Activated CD8-positive, alpha-beta memory T cell treated with anti-CD3 and anti-CD28 coated beads, Interleukin-2, amount 10 ng/mL, durations not matched to agents 7 days and 5 days (primary cell): Measurements from ENCODE around the gene DAPK2. TPM values are rescaled to one million over a fixed set of nuclear protein-coding genes. Genes with fewer than 3 reads are reported as not detected.

Experiments used
- ATAC-seq: fragments of 150-1000 bp; cut with Tn5 transposase; one replicate; pipeline ENCODE4 v1.10.0; 2021; ENCODE audit warnings: moderate library complexity
- CTCF ChIA-PET: fragments of 350-600 bp; sonication (Branson Sonifier 250); formaldehyde crosslinking; loops from one replicate; lab custom pipeline; 2021; ENCODE audit warnings: antibody characterized with exemption; lab: Charles Lee
- DNase-seq: peaks from one replicate; pipeline ENCODE4 v3.0.0-alpha.2; 2020
- H3K27ac Mint-ChIP-seq: one replicate; pipeline ENCODE4 v1.8.0; 2021; ENCODE audit warnings: mild to moderate bottlenecking, mixed read lengths
- H3K27me3 Mint-ChIP-seq: one replicate; pipeline ENCODE4 v1.8.0; 2021; ENCODE audit warnings: mixed read lengths
- H3K36me3 Mint-ChIP-seq: one replicate; pipeline ENCODE4 v1.8.0; 2021; ENCODE audit warnings: mild to moderate bottlenecking, mixed read lengths
- H3K4me1 Mint-ChIP-seq: one replicate; pipeline ENCODE4 v1.8.0; 2021; ENCODE audit warnings: mixed read lengths
- H3K4me3 Mint-ChIP-seq: one replicate; pipeline ENCODE4 v1.8.0; 2021; ENCODE audit warnings: mild to moderate bottlenecking, moderate library complexity, mixed read lengths
- H3K9me3 Mint-ChIP-seq: one replicate; pipeline ENCODE4 v1.8.0; 2022; ENCODE audit warnings: low read depth, mixed read lengths
- total RNA-seq, 2 experiments: library from RNA; stranded (reverse); gene quantifications; one replicate each; pipeline ENCODE4 v1.2.3, GENCODE V29; 2021

Gene DAPK2
- total RNA-seq, 2 experiments from 2014 or later, result 14.1 to 15.0 TPM

DNA sequence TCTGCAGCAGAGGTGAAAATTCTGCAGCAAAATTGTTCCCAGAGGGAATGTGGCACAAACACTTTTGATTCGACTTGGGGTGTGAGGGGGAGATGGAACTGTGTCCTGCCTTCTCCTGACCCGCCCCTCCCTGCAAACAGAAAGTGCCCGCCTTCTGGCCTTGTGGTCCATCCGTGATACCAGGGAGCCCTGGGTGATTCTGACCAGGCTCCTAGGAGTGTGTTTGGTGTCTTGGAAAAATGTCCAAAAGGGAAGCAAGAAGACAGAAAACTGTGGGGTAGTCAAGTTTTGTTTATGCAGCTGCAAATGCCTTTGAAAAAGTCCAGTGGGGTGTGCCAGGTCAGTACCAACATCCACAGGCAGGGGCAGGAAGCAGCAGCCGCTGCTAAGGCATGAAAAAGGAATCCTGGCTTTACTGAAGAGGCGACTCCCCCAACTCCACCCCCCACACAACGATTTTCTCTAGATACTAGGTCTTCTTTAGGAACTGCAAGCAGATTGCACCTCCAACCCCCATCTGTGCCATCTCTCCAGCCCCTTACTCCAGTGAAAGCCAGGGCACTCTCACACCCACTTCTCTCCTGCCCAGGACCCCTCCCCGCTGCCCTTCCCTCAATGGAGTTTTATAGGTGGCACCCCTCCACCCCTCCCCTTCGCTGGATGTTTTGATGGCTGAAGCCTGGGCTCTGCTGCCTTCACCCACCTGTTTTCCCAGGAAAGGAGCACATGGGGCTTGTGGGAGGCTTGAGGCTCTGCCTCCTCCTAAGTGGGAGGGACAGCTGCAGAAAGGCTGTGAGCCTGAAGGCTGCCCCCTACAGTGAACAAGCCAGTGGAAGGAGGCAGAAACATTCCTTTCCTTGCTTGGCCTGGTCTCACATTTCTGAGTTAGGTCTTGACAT, 130.2 kb downstream of the DAPK2 start:
- Mint-ChIP-seq H3K9me3 (no peaks in the 10 kb centered on the region), H3K36me3 (no peaks in the 10 kb centered on the region), H3K4me1 (peaks cover 13% of the 10 kb centered on the region), H3K4me3 (no peak overlapping the region), H3K27me3 (no peaks in the 10 kb centered on the region), H3K27ac (no peak overlapping the region)
- ATAC-seq (no peak), DNase-seq (no peak)
- CTCF ChIA-PET, result interaction anchor here (1.4 kb wide), 1 partner anchor 29 kb away, joined by 5 read pairs; no protein-coding TSS in a partner anchor

DNA sequence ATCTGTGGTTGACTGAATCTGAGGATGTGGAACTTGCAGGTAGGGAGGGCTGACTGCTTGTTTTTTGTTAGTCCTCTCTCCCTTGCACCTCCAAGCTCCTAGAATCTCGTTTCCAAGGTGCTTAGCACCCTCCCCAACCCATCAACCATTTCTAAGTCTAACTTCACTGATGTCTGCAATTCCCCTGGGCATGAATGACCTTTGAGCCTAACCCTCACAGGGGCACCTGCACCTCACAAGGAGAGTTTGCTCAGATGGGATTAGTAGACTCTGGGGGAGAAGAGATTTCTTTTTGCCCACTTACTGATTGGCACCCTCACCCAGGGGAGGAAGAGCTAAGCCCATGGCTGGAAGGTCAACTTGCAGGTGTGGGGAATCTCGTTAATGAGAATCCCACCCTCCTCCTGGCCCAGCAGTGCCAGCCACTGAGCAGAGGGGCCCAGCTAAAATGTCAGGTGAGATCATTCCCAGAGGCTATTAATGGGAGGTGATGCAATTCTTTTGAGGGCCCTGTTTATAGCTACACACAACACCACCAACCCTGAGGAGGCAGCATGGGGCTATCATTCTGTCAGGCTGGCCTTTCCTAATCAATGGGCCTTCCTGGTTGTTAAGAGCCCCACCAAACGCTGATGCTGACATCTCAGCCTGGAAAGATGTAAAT, 130.9 kb downstream of the DAPK2 start:
- H3K4me1 Mint-ChIP-seq, result peaks cover 6% of the 10 kb centered on the region
- H3K4me3 Mint-ChIP-seq, result no peak overlapping the region
- ATAC-seq (no peak), DNase-seq (no peak)
- H3K9me3 Mint-ChIP-seq, result no peaks in the 10 kb centered on the region
- H3K27ac Mint-ChIP-seq, result no peak overlapping the region
- H3K27me3 Mint-ChIP-seq, result no peaks in the 10 kb centered on the region
- CTCF ChIA-PET, result interaction anchor here (1.4 kb wide), 1 partner anchor 30 kb away, joined by 5 read pairs; no protein-coding TSS in a partner anchor
- no peaks in the 10 kb centered on the region for H3K36me3 Mint-ChIP-seq

DNA sequence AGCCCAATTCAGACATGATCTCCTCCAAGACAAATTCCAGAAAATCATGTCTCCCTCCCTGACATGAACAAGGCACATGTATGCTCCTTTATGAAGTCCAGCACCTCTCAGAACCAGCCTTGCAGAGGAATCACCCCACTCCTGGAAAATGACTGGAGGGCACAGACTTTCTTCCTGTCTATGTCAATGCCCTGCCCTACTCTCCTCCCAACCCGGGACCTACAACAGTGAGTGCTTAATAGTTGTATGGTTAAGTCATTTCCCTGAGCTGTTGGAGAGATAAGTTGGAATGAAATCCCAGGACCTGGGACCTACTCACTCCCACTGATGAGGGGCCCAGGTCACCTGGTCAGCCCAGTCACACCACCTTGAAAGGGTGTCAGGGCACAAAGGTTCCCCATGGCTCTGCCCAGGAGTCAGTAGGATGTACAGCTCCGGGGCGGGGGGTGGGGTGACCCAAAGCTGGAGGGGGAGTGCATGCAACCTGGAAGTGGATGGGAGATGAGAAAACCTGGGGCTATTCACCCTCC, 132.4 kb downstream of the DAPK2 start:
- Mint-ChIP-seq H3K27me3 (no peaks in the 10 kb centered on the region), H3K4me1 (no peaks in the 10 kb centered on the region), H3K4me3 (no peak overlapping the region), H3K9me3 (no peaks in the 10 kb centered on the region), H3K27ac (no peak overlapping the region), H3K36me3 (no peaks in the 10 kb centered on the region)
- DNase-seq (no peak), ATAC-seq (no peak)
- CTCF ChIA-PET, result interaction anchor here (2.0 kb wide), 1 partner anchor 22 kb away, joined by 5 read pairs; no protein-coding TSS in a partner anchor

DNA sequence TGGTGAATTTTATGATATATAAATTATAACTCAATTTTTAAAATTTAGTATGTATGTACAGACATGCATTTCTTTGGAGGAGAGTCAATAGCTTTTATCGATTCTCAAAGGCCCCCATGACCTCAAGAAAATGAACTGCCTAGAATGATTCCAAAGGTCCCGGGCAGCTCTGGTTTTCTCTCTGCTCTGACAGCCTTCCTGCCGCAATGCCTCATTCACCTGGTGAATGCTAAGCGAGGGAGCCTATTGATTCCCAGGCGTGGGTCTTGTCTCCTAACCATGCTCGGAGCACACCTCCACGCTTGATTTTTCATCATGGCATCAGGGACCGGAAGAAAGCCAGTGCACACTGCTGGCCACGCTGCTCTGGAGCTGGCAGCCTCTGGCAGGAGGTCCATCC, 132.9 kb downstream of the DAPK2 start:
- no peak overlapping the region for H3K4me3 Mint-ChIP-seq
- H3K36me3 Mint-ChIP-seq, result no peaks in the 10 kb centered on the region
- CTCF ChIA-PET, result interaction anchor here (0.9 to 2.0 kb wide), 6 partner anchors 9 to 132 kb away, joined by 3 to 5 read pairs (median 4); no protein-coding TSS in a partner anchor
- H3K4me1 Mint-ChIP-seq, result no peaks in the 10 kb centered on the region
- H3K27ac Mint-ChIP-seq, result no peak overlapping the region
- no peak for DNase-seq
- H3K27me3 Mint-ChIP-seq, result no peaks in the 10 kb centered on the region
- ATAC-seq, result no peak
- no peaks in the 10 kb centered on the region for H3K9me3 Mint-ChIP-seq

DNA sequence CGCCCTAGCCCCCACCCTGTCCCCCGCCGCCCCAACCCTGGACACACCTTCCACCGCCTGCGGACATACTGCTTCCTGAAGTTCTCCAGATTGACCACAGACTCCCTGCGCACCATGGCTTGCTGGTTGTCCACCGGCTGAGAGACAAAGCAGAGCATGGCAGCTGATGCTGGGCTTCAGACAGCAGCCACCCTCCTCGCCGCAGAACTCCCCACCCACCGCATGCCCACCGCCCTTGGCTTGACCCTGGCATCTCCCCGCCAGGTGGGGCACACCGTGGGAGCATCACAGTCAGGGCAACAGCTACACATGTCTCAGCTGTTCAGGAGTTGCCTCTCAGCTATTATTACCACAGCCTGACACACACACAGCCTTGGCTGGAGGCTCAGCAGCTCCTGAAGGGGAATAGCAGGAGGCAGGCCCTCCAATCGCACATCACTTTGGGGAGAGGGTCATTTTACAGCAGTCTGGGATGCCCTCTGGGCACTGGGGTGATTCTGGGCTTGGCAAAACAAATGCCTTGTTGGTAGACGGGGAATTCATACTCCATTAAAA, 134.1 kb downstream of the DAPK2 start:
- peaks cover 1% of the 10 kb centered on the region for H3K36me3 Mint-ChIP-seq
- H3K4me3 Mint-ChIP-seq, result no peak overlapping the region
- peaks cover under 1% of the 10 kb centered on the region for H3K4me1 Mint-ChIP-seq
- DNase-seq (no peak), ATAC-seq (no peak)
- no peaks in the 10 kb centered on the region for H3K9me3 Mint-ChIP-seq
- no peak overlapping the region for H3K27ac Mint-ChIP-seq
- CTCF ChIA-PET, result interaction anchor here (0.7 to 2.0 kb wide), 8 partner anchors 8 to 241 kb away, joined by 3 to 9 read pairs (median 4); partner anchors contain the start of gene DAPK2
- no peaks in the 10 kb centered on the region for H3K27me3 Mint-ChIP-seq

DNA sequence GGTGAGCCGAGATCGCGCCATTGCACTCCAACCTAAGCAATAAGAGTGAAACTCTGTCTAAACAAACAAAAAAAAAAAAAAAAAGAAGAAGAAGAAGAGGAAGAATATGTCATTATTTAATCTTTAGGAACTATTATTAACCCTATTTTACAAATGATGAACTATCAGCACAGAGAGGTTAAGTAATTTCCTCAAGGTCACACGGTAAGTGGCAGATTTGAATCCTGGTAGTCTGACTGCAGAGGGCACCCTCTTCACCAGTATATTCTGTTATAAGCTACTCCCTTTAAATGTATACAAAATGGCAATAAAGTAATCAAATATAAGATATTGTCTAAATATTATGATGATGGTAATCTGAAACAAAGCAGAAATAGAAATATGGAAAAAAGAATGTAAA, 135.1 kb downstream of the DAPK2 start:
- Mint-ChIP-seq H3K4me3 (no peak overlapping the region), H3K27ac (no peak overlapping the region), H3K36me3 (peaks cover 4% of the 10 kb centered on the region), H3K27me3 (no peaks in the 10 kb centered on the region), H3K4me1 (peaks cover 10% of the 10 kb centered on the region), H3K9me3 (no peaks in the 10 kb centered on the region)
- DNase-seq, result no peak
- ATAC-seq, result no peak
- CTCF ChIA-PET, result interaction anchor here (1.1 to 1.8 kb wide), 3 partner anchors 12 to 156 kb away, joined by 3 to 9 read pairs (median 6); partner anchors contain the start of gene DAPK2

DNA sequence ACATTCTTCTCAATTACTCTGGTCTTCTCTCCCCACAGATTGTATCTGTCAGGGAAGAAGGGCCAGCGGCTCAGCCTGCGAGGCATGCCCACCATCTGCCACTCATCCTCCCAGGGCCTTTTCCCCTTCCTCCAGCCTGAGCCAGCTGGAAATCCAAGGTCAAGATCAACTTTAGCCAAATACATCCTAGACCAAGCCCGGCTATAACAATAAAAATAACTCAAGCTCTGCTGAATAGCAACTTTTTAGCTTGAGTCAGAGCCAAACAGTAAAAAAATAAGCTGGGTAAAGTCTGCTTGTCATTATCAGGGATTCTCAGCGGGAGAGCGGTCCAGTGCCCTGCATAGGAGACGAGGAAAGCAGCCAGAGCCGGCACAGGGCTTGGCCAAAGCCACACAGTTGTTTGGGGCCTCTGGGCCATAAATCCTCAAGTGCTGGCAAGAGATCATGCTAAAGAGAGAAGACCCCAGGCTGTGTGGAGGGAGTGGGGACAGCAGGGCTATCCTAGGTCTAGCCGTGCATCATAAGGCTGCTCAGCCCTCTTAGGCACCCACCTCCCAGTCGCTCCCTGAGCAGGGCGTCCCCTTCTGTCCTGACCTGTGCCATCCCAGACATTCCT, 136.4 kb downstream of the DAPK2 start:
- CTCF ChIA-PET, result interaction anchor here (0.7 to 2.2 kb wide), 5 partner anchors 14 to 158 kb away, joined by 3 to 6 read pairs (median 3); partner anchors contain the start of gene DAPK2
- H3K9me3 Mint-ChIP-seq, result no peaks in the 10 kb centered on the region

DNA sequence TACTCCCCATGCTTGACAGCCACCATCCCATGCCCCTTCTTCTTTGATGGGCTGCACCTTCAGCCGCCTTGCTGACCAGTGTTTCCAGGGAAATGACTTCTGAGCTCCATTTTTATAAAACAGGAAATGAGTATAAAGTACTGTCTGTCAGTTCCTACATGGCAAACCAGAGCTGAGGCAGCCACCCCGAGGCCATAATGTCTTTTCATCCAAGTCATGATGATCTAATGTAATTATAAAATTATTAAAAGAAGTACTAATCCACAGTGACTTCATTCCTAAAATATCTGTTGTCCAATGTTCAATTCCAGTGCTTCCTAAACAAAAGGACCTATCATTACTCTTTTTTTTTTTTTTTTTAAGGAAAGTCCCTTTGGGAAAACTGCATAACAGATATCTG, 137.3 kb downstream of the DAPK2 start:
- CTCF ChIA-PET, result interaction anchor here (1.6 to 2.2 kb wide), 2 partner anchors 13 to 137 kb away, joined by 6 read pairs; partner anchors contain the start of gene DAPK2
- no peaks in the 10 kb centered on the region for H3K27me3 Mint-ChIP-seq
- H3K4me3 Mint-ChIP-seq, result no peak overlapping the region
- H3K36me3 Mint-ChIP-seq, result peaks cover 4% of the 10 kb centered on the region
- H3K4me1 Mint-ChIP-seq, result peaks cover 19% of the 10 kb centered on the region
- H3K9me3 Mint-ChIP-seq, result no peaks in the 10 kb centered on the region
- DNase-seq, result no peak
- ATAC-seq, result no peak
- no peak overlapping the region for H3K27ac Mint-ChIP-seq

More for the DNA sequence above, 136.4 kb downstream of the DAPK2 start:
- Mint-ChIP-seq H3K27me3 (no peaks in the 10 kb centered on the region), H3K27ac (no peak overlapping the region), H3K36me3 (peaks cover 4% of the 10 kb centered on the region), H3K4me1 (peaks cover 19% of the 10 kb centered on the region), H3K4me3 (no peak overlapping the region)
- no peak for ATAC-seq
- DNase-seq, result no peak

DNA sequence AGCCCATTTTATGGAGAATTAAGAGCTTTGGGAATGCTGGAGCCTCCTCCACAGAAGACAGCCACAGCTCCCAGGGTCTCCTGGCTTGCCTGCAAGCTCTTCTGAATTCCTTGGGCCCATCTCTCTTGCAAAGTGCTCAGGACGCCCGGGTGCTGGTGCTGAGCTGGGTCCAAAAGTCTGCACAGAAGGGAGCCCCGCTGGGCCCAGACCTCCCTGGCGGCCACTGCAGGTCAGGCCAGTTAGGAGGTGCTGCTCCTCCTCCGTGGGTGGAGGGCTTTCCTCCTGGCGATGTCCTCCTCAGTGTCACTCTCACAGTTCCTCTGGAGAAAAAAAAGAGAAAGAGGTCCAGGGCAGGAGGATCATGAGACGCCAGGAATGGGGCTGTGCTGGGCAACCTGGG, 138.0 kb downstream of the DAPK2 start:
- Mint-ChIP-seq H3K9me3 (no peaks in the 10 kb centered on the region), H3K4me1 (peaks cover 19% of the 10 kb centered on the region), H3K27ac (no peak overlapping the region), H3K27me3 (no peaks in the 10 kb centered on the region), H3K4me3 (no peak overlapping the region), H3K36me3 (peaks cover 4% of the 10 kb centered on the region)
- ATAC-seq (no peak), DNase-seq (no peak)
- CTCF ChIA-PET, result interaction anchor here (1.2 to 2.2 kb wide), 3 partner anchors 13 to 138 kb away, joined by 3 to 6 read pairs (median 6); partner anchors contain the start of gene DAPK2

DNA sequence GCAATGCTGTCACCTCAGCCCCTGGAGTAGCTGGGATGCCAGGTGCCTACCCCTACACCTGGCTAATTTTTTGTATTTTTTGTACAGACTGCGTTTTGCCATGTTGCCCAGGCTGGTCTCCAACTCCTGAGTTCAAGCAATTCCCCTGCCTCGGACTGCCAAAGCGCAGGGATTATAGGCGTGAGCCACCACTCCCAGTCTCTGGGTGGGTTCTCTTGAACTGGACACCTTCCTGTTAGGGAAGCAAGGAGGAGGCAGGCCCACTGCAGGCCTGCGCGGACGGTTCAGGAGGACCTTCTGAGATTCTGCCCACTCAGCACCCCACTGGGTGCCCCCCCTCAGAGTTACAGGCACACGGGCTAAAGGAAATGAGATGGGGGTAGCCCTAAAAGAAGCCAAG, 138.8 kb downstream of the DAPK2 start:
- ATAC-seq, result no peak
- peaks cover 19% of the 10 kb centered on the region for H3K4me1 Mint-ChIP-seq
- CTCF ChIA-PET, result interaction anchor here (1.2 to 2.3 kb wide), 4 partner anchors 15 to 161 kb away, joined by 3 to 9 read pairs (median 4); partner anchors contain the start of gene DAPK2
- no peaks in the 10 kb centered on the region for H3K27me3 Mint-ChIP-seq
- no peak for DNase-seq
- H3K9me3 Mint-ChIP-seq, result no peaks in the 10 kb centered on the region
- peak overlapping the region; percentile 40 for H3K27ac Mint-ChIP-seq
- H3K36me3 Mint-ChIP-seq, result peaks cover 4% of the 10 kb centered on the region
- H3K4me3 Mint-ChIP-seq, result no peak overlapping the region

DNA sequence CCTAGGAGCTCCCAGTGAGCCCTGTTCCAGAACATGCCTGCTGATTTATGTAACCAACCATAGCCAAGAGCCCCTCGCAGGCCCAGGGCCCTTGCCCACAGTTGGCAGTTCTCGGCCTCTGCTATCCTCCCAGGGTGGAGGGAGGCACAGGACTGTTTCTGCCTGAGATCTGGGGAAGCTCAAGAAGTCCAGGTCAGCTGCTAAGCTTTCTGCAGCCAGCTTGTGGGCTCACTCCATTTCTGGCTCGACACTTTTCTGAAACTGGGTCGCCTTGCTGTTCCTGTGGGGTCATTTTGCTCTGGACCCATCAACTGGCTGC, 140.1 kb downstream of the DAPK2 start:
- Mint-ChIP-seq H3K27me3 (no peaks in the 10 kb centered on the region), H3K4me3 (no peak overlapping the region), H3K9me3 (no peaks in the 10 kb centered on the region), H3K27ac (peak overlapping the region; percentile 87), H3K36me3 (peaks cover 4% of the 10 kb centered on the region), H3K4me1 (peaks cover 19% of the 10 kb centered on the region)
- peak; percentile 72 for ATAC-seq
- peak; percentile 46 for DNase-seq
- CTCF ChIA-PET, result interaction anchor here (0.7 to 2.3 kb wide), 9 partner anchors 14 to 297 kb away, joined by 3 to 11 read pairs (median 4); partner anchors contain the start of gene DAPK2

DNA sequence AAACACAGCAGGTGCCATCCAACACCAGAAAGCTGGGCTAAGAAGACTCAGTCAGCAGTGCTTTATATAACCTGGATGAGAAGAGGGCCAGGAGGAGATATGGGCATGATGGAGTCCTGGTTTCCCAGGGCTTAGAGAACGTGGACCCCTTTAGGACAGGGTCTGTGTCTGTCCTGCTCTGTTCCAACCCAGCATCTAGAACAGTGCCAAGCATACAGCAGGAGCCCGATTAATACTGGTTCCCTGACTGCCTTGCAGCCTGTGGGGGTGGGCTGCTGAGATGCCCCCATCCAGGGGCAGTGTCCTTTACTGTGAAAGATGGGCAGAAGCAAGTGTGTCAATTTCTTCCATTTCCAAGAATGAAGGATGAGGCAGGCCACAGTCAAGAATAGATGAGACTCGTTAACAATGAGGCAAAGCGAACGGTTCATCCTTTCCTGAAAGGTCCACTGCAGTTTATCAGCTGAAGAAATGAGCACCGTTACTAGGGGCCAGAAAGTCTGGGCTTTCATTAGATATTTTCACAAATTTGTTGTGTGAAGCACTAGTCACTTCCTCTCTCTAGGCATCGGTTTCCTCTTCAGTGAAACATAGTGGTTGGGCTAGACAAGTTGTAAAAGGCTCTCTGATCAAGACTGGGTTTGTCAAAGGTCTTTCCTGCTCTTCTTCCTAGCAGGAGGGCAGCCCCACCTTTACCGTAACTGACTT, 140.6 kb downstream of the DAPK2 start:
- Mint-ChIP-seq H3K27ac (peak overlapping the region; percentile 87), H3K4me3 (no peak overlapping the region), H3K36me3 (peaks cover 4% of the 10 kb centered on the region), H3K4me1 (peaks cover 19% of the 10 kb centered on the region), H3K27me3 (no peaks in the 10 kb centered on the region), H3K9me3 (no peaks in the 10 kb centered on the region)
- DNase-seq (no peak), ATAC-seq (peak; percentile 85)
- CTCF ChIA-PET, result interaction anchor here (0.6 to 2.3 kb wide), 9 partner anchors 13 to 296 kb away, joined by 3 to 11 read pairs (median 4); partner anchors contain the start of gene DAPK2
